ENCODE results near the gene HAL.

Gene HAL

DNA sequence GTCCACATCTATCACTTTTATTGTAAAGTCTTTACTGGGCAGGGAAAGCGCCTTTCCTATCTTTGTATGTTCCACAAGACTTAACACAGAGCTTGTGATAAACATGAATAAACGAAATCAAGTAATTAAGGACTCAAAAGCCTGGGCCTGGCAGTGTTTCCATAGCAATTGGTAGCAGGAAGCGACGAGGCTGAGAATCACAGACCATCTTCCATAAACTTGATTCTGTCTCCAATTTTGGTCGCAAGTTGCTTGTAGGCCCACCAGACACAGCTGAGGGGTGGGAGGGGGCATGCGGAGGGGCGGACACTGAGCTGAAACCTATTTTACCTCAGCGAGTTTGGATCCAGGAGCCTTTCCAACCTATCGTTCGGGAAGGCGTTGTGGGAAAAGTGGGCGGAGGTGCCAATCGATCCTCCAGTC is 54.0 kb downstream of the HAL start:
- no peak for DNase-seq (ENCODE audit: low read depth)

DNA sequence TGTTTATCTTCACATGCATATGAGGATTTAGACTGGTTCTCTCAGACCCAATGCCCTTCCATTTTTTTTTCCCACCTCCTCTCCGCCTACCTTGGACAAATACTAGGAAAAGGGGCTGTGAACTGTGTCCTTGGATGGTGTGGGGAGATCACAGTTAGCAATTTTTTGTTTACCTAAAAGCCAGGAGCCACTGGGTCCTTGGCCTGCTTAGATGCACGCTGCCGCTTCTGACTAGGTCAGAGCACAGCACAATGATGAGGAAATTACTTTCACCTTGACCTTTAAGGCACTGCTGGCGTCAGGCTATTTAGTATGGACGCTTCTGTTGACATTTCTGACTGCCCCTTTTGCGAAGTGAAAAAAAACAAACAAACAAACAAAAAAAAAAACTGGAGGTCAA is 55.6 kb downstream of the HAL start:
- no peak for DNase-seq (ENCODE audit: low read depth)

Measured in EH (cell line).